Adrenal gland (tissue), 12 donors: Measurements from ENCODE around the gene PI4KA. TPM values are rescaled to one million over a fixed set of nuclear protein-coding genes. Genes with fewer than 3 reads are reported as not detected.
A peak's percentile ranks its signal among the peaks of the same experiment; 100 is the strongest.
"Not testable (repeated sequence)": the region's sequence is repeated elsewhere in the genome, so short reads cannot be mapped to it uniquely, and the experiment has no call there.

Experiments
- DNase-seq, 7 donors: peaks; one replicate each; pipeline ENCODE4 v3.0.0-alpha.2; 2019 to 2020
- H3K27ac ChIP-seq, 5 donors: fragments of 200-600 bp; sonication (generic) in 4 of 5; 1 replicate in 3 of 5; 2 replicates in 2 of 5; pipeline versions ENCODE4 v1.5.1 to v1.8.0; 2016 to 2020; ENCODE audit warnings: mild to moderate bottlenecking in 1 of 5
- H3K27me3 ChIP-seq: fragments of 200-600 bp; 2 replicates; pipeline ENCODE4 v1.8.0; 2021
- H3K36me3 ChIP-seq, 2 donors: fragments of 200-600 bp; replicated peaks in 1 of 2; 1 replicate in 1 of 2; 2 replicates in 1 of 2; pipeline versions ENCODE4 v1.5.1 to v1.8.0; 2018 to 2022
- H3K4me1 ChIP-seq, 2 donors: fragments of 200-600 bp; replicated peaks in 1 of 2; 1 replicate in 1 of 2; 2 replicates in 1 of 2; pipeline versions ENCODE4 v1.5.1 to v1.8.0; 2018 to 2021
- H3K4me3 ChIP-seq, 4 donors: fragments of 200-600 bp; sonication (generic) in 3 of 4; one replicate each; pipeline ENCODE4 v1.5.1; 2016 to 2018
- H3K9me3 ChIP-seq, 3 donors: fragments of 200-600 bp; sonication (generic) in 1 of 3; replicated peaks in 1 of 3; 1 replicate in 2 of 3; 2 replicates in 1 of 3; pipeline versions ENCODE4 v1.5.1 to v1.8.0; 2016 to 2021
- CTCF ChIP-seq, 6 experiments: fragments of 450-650 bp in 4 of 6; fragments of 200-600 bp in 2 of 6; sonication (generic) in 1 of 6; IDR thresholded peaks; 1 replicate in 5 of 6; 2 replicates in 1 of 6; pipeline versions ENCODE4 v1.5.1 to v1.8.0; 2016 to 2021; ENCODE audit warnings: antibody characterized with exemption in 6 of 6, mild to moderate bottlenecking in 2 of 6, moderate library complexity in 1 of 6
- POLR2A ChIP-seq, 2 donors: fragments of 450-650 bp; IDR thresholded peaks; one replicate each; pipeline ENCODE4 v1.6.1; 2017; ENCODE audit warnings: antibody characterized with exemption in 2 of 2, mild to moderate bottlenecking in 2 of 2, moderate library complexity in 1 of 2
- WGBS, 4 donors: extraction: QIAGEN DNeasy Blood & Tissue Kit in 2 of 4; methylation state at CpG; one replicate each; pipeline versions ENCODE4 v1.1.5 to v1.1.7; 2013 to 2017; 5-methylcytosine and 5-hydroxymethylcytosine counted together
- intact Hi-C, 2 donors: fragments of 100-400 bp; cut with DNase I; formaldehyde crosslinking; loops; one replicate each; pipeline versions ENCODE4 v1.14.1 to v1.15.0; 2022 to 2023
- polyA plus RNA-seq, 3 donors: library from polyadenylated mRNA; stranded (reverse); fragments of 200-250 nt in 2 of 3; fragments of 350-450 nt in 1 of 3; fragmentation: Illumina TruSeq in 1 of 3; extraction: RNeasy Lipid Tissue Mini Kit (QIAGEN cat#74804) in 1 of 3; gene quantifications; one replicate each; pipeline ENCODE4 v1.2.3, GENCODE V29; 2013 to 2014
- total RNA-seq, 9 donors: library from RNA; depleted of rRNA in 4 of 9; stranded (reverse); fragments of >200 nt in 4 of 9; fragments of 120-200 nt in 1 of 9; fragmentation: NEBNext Ultra II Directional in 1 of 9; extraction: Animal tissue kit (Norgen Biotek cat#: 25700) in 1 of 9; gene quantifications; one replicate each; pipeline versions ENCODE4 v1.1.0 to v1.2.4, GENCODE V29; 2013 to 2023
- donor health status: healthy with polysubstance abuse.
- donor health status: Bipolar disorder and iron deficiency.
- donor health status: DM: yes; HTN: yes; CAD: no.
- donor health status: DM: no; HTN: no; CAD: no.
- donor health status: DM: no; HTN: no; CAD: no.
- donor health status: DM: yes; HTN: yes; CAD: no.

PI4KA gene
- total and polyA plus RNA-seq, 12 donors = 36.4 to 134 (median 85.6) TPM

GRCh38 chr22:20709966-20710365 is 148.6 kb downstream of the PI4KA start:
- H3K9me3 ChIP-seq, H3K4me3 ChIP-seq, H3K27me3 ChIP-seq, H3K4me1 ChIP-seq, intact Hi-C loops, H3K36me3 ChIP-seq, H3K27ac ChIP-seq, DNase-seq: not testable (repeated sequence)
- WGBS, 4 donors = 91 to 100% (median 94%) methylated on average over 9 to 11 of the region's 11 CpGs

- H3K27me3 ChIP-seq, H3K4me3 ChIP-seq: not testable (repeated sequence)
- 85 to 100% (median 95%) methylated on average over 5 to 11 of the region's 11 CpGs for WGBS, 4 donors
Measured at GRCh38 chr22:20707549-20708118, 151.0 kb downstream of the PI4KA start.

GRCh38 chr22:20703816-20704609 is 154.6 kb downstream of the PI4KA start:
- H3K36me3 ChIP-seq, H3K27me3 ChIP-seq, H3K4me1 ChIP-seq, intact Hi-C loops, DNase-seq, H3K9me3 ChIP-seq, H3K27ac ChIP-seq: not testable (repeated sequence)
- 1 to 50% (median 6%) methylated on average over 1 to 57 of the region's 79 CpGs for WGBS, 4 donors
- peak in 1 of 6 experiments; percentile 32 for TF ChIP-seq CTCF (IDR thresholded peaks at IDR 0.05)
- H3K4me3 ChIP-seq = peak overlapping the region in 1 of 4 donors; percentile 59

More at GRCh38 chr22:20707549-20708118, 151.0 kb downstream of the PI4KA start:
- H3K36me3 ChIP-seq, DNase-seq, intact Hi-C loops, H3K27ac ChIP-seq, H3K9me3 ChIP-seq, H3K4me1 ChIP-seq: not testable (repeated sequence)

- H3K4me1 ChIP-seq, H3K27me3 ChIP-seq, intact Hi-C loops, H3K9me3 ChIP-seq, DNase-seq, H3K27ac ChIP-seq, H3K36me3 ChIP-seq: not testable (repeated sequence)
- H3K4me3 ChIP-seq = peak overlapping the region in 1 of 4 donors; percentile 59
- 0% methylated on average over 5 to 12 of the region's 25 CpGs; no CpG with 5 or more reads in 1 of the 4 donors for WGBS, 4 donors
Measured at GRCh38 chr22:20703414-20703806, 155.2 kb downstream of the PI4KA start.

GRCh38 chr22:20702546-20703413 is 155.8 kb downstream of the PI4KA start:
- peak; percentile 96 to 99 (median 98) for DNase-seq
- intact Hi-C loops, H3K4me1 ChIP-seq, H3K36me3 ChIP-seq, H3K27me3 ChIP-seq, H3K9me3 ChIP-seq: not testable (repeated sequence)
- Histone ChIP-seq H3K4me3 (peak overlapping the region in 2 of 4 donors; percentile 45 to 59), H3K27ac (peak overlapping the region in 4 of 5 donors; percentile 42 to 90 (median 62))
- WGBS, 4 donors = 0 to 2% (median 1%) methylated on average over 7 to 57 of the region's 64 CpGs
- peak in 1 of 2 donors; percentile 72 for TF ChIP-seq POLR2A (IDR thresholded peaks at IDR 0.05)

- H3K36me3 ChIP-seq, H3K4me1 ChIP-seq, H3K27me3 ChIP-seq, H3K9me3 ChIP-seq, intact Hi-C loops, DNase-seq: not testable (repeated sequence)
- WGBS, 4 donors = 0% methylated on average over 13 to 22 of the region's 35 CpGs; no CpG with 5 or more reads in 2 of the 4 donors
- H3K27ac ChIP-seq = peak overlapping the region in 3 of 5 donors; percentile 54 to 90 (median 69)
- H3K4me3 ChIP-seq = peak overlapping the region in 2 of 4 donors; percentile 45 to 59
Measured at GRCh38 chr22:20702175-20702545, 156.5 kb downstream of the PI4KA start.

- H3K9me3 ChIP-seq, H3K36me3 ChIP-seq, intact Hi-C loops, H3K27me3 ChIP-seq, DNase-seq, H3K27ac ChIP-seq, H3K4me1 ChIP-seq: not testable (repeated sequence)
- peak overlapping the region in 1 of 4 donors; percentile 59 for H3K4me3 ChIP-seq
- WGBS, 4 donors = 18 to 32% (median 20%) methylated on average over 9 to 17 of the region's 21 CpGs
Measured at GRCh38 chr22:20701680-20702136, 156.9 kb downstream of the PI4KA start.

GRCh38 chr22:20700347-20700746 is 158.3 kb downstream of the PI4KA start:
- H3K9me3 ChIP-seq, H3K36me3 ChIP-seq, H3K27me3 ChIP-seq, H3K4me3 ChIP-seq, intact Hi-C loops, H3K4me1 ChIP-seq, H3K27ac ChIP-seq, DNase-seq: not testable (repeated sequence)
- WGBS, 4 donors = 86 to 92% (median 90%) methylated on average over 15 of the region's 15 CpGs

- peak in 1 of 7 donors; percentile 46 for DNase-seq
- 76 to 86% (median 79%) methylated on average over 9 of the region's 9 CpGs for WGBS, 4 donors
- intact Hi-C loops = loop anchor here in 1 of 2 donors (10.0 kb wide), 1 partner anchor 95 kb away; no protein-coding TSS in a partner anchor
- H3K27me3 ChIP-seq, H3K9me3 ChIP-seq, H3K4me3 ChIP-seq, H3K27ac ChIP-seq, H3K4me1 ChIP-seq, H3K36me3 ChIP-seq: not testable (repeated sequence)
Measured at GRCh38 chr22:20699856-20700255, 158.8 kb downstream of the PI4KA start.
